ENCODE results near the gene MEIOB.

The MEIOB gene

DNA sequence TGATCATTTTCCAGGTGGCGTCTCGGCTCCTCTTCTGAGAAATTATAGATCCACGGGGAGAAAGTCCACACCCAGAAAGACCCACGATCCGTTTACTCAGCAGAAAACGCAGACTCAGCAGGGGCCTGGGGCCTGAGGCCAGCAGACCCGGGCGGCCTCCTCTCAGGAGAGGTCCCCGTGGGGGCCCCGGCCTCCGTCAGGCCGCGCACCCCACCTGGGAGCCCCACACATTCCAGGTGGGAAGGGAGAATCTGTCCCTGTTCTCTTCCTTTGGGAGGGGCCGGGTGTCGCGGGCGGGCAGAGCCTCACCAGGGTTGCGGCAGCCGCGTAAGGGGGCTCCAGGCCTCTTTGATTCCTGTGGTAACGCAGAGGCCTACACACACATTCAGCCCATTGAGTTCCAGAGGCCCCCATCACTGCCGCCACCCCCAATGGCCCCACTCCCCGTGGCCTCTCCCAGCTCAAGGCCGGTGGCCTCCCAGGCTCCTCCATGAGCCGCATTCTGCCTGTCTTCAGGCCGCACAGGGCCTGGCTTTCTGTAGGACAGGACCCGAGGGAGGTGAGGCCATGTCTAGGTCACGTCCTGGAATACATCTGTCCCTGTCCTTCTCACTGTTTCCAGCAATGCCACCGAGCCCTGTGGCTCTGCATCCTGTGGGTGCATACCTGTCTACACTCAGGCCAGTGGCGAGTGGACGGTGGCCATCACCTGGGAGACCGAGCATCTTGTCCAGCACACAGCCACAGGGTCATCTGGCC lies 76.9 kb downstream of the MEIOB start:
- TF ChIP-seq, protein P1, sequence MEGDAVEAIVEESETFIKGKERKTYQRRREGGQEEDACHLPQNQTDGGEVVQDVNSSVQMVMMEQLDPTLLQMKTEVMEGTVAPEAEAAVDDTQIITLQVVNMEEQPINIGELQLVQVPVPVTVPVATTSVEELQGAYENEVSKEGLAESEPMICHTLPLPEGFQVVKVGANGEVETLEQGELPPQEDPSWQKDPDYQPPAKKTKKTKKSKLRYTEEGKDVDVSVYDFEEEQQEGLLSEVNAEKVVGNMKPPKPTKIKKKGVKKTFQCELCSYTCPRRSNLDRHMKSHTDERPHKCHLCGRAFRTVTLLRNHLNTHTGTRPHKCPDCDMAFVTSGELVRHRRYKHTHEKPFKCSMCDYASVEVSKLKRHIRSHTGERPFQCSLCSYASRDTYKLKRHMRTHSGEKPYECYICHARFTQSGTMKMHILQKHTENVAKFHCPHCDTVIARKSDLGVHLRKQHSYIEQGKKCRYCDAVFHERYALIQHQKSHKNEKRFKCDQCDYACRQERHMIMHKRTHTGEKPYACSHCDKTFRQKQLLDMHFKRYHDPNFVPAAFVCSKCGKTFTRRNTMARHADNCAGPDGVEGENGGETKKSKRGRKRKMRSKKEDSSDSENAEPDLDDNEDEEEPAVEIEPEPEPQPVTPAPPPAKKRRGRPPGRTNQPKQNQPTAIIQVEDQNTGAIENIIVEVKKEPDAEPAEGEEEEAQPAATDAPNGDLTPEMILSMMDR (IDR thresholded peaks at IDR 0.05; ENCODE audit: control insufficient read depth, extremely low read depth, insufficient read depth): no peak
- H3K4me3 ChIP-seq (ENCODE audit: low read depth, low read length): no peak overlapping the region
- no peak for DNase-seq (ENCODE audit: low read depth)

DNA sequence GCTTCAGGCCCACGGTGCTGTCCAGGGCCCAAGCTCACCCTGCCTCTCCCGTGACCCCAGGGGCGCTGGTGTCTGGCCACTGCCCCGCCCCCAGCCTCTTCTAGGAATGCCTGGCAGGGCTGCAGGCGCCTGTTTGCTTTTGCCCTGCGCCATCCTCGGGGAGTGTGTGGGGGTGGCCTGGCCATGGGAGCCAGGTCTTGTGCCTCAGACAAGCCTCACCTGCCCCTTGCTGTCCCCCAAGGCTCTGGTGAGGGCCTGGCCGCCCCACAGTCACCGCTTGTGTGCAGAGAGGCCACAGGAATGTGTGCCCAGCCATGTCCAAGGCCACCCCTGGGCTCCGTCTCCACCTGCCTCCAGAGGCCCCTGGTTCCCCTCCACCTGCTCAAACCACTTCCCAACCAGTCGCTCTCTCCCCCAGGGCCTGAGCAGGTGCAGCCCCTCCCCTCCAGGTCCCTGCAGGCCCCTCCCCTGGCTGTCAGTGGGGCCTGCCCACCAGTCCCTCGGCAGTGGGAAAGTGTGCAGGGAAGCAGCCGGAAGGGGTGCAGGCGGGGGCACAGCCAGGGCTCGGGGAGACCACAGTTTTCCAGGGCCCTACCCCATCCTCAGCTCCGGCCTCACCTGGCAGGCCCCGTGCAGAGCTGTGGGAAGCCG lies 77.6 kb downstream of the MEIOB start:
- DNase-seq (ENCODE audit: low read depth): no peak
- TF ChIP-seq, protein P1 (IDR thresholded peaks at IDR 0.05; ENCODE audit: control insufficient read depth, extremely low read depth, insufficient read depth): no peak
- no peak overlapping the region for H3K4me3 ChIP-seq (ENCODE audit: low read depth, low read length)

DNA sequence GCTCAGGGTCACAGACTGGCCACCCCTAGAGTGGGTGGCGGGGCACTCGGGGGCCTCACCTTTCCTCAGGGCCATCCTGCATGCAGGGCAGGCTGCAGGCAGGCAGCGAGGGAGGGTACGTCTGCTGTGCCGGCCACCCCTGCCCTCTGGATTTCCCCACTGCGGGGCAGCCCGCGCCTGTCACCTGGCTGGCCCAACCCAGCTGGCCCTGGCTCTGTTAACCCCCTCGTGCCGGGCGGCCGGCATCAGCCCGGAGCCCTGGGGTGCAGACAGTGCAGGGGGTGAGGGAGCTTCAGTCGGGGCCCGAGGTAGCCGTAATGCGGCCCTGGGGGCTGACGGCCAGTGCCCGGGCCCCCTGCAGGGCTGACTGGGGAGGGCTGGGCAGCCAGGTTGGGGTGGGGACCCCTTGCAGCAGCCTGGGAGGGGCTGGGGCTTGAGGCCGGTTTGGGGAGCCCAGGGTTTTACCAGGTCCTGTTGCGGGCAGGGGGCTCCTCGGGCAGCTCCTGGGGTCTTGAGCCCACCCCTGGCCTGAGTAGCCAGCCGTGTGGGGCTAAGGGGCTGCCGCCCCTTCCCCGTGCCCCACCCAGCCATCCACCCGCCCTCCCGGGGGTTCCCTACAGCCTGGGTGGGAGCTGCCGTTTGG lies 78.3 kb downstream of the MEIOB start, which contains the start of gene IGFALS:
TSS of gene IGFALS (minus strand) at position 128 of the 643 bp plus-strand sequence. CDS start at position 75, 53 bp downstream.
- no peak for DNase-seq (ENCODE audit: low read depth)
- no peak within 1 kb of the TSS for H3K4me3 ChIP-seq (ENCODE audit: low read depth, low read length)
- TF ChIP-seq, protein P1 (IDR thresholded peaks at IDR 0.05; ENCODE audit: control insufficient read depth, extremely low read depth, insufficient read depth): no peak

DNA sequence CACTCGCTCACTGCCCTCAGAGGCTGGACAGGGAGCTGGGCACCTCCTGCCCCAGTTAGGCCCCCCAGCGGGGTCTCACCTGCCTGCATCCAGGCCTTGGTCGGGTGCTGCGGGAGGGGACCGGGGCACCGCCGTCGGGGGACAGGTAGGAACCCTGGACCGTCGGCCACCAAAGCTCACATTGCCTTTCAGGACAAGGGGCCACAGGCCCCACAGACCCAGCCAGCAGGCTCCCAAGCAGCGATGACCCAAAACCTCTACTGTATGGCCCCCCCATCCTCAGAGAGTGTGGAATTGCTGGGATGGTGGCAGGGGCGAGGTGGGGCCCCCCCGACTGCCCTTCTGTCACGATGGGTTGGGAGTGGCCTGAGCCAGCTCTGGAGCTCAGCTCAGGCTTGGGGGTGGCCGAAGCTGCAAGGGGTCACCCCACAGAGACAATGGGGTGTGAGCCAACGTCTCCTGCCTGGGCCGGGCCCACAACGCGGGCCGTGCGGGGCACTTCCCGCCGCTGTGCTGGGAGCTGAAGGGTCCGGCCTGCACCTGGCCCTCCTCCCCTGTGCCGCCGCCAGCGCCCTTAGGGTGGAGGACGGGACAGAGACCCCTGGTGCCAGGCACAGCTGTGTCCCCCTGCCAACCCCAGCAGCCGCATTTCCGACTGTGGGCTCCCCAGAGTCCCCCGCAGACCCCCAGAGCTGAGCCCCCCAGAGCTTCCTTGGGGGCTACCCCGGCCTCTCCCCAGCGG lies 79.0 kb downstream of the MEIOB start:
- TF ChIP-seq, protein P1 (IDR thresholded peaks at IDR 0.05; ENCODE audit: control insufficient read depth, extremely low read depth, insufficient read depth): no peak
- no peak overlapping the region for H3K4me3 ChIP-seq (ENCODE audit: low read depth, low read length)
- DNase-seq (ENCODE audit: low read depth): no peak

DNA sequence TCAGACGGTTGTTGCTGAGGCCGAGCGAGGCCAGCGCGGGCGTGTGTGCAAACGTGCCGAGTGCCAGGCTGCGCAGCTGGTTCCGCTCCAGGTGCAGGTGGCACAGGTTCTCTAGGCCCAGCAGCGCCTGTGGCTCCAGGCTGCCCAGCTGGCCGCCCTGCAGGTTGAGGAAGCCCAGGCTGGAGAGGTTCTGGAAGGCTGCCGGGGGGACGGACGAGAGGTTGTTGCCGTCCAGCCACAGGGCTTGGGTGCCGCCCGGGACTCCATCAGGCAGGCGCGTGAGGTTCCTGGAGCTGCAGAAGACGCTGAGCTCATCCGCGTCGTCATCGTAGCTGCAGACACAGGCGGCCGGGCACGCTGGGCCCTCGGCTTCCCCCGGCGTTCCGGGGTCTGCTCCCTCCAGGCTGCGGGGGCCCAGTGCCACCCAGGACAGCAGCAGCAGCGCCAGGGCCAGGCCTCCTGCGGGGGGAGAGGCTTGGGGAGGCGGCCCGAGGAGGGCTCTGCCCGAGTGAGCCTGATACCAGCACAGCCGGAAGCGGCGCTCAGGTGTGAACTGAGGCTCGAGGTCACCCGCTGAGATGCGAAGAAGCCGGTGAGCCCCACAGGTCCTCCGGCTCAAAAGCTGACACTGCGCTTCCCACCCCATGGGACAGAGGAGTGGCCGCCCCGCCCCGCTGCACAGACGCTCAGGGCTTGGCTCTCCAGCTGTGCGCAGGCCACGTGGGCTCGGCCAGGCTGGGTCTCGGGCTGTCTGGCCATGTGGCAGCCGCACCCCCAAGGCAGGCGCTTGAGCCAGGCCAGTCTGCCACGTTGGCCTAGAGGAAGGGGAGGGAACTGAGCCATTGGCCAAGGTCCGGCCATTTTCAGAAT lies 79.8 kb downstream of the MEIOB start:
- TF ChIP-seq, protein P1 (IDR thresholded peaks at IDR 0.05; ENCODE audit: control insufficient read depth, extremely low read depth, insufficient read depth): no peak
- no peak for DNase-seq (ENCODE audit: low read depth)

More for the DNA sequence above, 79.8 kb downstream of the MEIOB start:
- H3K4me3 ChIP-seq (ENCODE audit: low read depth, low read length): no peak overlapping the region

All from LNCaP clone FGC (cell line).